DMS79 (cell line): Measurements from ENCODE around the gene CACNG7.

Experiments
- DNase-seq: peaks from one replicate; lab custom pipeline; 2025; lab: John Stamatoyannopoulos, UW

The CACNG7 gene

DNA sequence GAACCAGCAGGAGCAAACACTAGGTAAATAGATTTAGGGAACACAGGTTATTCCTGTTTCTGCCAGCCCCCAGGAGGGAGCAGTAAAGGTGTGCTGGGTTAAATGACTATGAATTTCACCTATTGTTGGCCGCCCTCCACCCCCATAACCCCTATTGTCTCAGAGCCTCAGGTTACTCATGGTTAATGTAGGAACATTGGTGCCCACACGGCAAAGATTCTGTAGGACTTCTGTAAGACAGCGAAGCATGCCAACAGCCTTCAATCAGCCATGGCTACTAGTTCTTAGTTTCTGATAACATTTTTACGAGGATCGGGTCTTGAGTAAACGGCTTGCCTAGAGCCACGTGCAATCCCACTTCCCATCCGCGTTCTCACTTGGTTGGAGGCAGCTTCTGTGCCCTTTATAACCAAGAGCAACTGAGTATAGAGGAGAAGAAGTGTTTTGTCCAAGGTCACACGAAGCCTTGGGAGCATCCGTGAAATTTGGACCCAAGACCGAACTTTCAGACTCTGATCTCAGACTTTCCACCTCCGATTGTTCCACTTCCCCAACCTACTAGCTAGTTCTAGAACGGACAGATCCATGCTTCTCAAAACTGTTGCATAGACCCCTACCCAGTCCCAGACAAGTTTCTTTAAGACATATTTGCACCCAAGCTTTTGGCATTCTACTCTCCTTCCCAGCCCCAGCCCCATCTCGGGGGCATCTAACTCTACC is 48.5 kb downstream of the CACNG7 start:
- DNase-seq = no peak

DNA sequence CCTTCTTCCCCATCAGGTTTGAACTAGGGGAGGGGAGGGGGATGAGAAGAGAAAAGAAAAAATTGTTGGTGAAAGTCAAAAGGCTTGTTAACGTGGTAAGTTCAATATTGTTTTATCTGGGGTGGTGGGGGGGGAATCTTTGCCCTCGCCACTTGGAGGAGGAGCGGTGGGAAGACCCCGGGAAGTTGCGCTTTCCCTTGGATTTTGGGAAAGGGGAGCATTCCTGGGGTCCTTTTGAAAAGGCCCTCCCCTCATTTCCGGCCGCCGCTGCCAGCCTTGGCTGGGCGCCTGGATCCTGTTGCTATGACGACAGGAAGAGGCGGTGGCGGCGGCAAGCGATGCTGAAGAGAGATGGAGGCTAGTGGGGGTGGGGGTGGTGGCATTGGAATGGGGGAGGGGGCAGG is 49.1 kb downstream of the CACNG7 start:
- DNase-seq = peak; percentile 22

DNA sequence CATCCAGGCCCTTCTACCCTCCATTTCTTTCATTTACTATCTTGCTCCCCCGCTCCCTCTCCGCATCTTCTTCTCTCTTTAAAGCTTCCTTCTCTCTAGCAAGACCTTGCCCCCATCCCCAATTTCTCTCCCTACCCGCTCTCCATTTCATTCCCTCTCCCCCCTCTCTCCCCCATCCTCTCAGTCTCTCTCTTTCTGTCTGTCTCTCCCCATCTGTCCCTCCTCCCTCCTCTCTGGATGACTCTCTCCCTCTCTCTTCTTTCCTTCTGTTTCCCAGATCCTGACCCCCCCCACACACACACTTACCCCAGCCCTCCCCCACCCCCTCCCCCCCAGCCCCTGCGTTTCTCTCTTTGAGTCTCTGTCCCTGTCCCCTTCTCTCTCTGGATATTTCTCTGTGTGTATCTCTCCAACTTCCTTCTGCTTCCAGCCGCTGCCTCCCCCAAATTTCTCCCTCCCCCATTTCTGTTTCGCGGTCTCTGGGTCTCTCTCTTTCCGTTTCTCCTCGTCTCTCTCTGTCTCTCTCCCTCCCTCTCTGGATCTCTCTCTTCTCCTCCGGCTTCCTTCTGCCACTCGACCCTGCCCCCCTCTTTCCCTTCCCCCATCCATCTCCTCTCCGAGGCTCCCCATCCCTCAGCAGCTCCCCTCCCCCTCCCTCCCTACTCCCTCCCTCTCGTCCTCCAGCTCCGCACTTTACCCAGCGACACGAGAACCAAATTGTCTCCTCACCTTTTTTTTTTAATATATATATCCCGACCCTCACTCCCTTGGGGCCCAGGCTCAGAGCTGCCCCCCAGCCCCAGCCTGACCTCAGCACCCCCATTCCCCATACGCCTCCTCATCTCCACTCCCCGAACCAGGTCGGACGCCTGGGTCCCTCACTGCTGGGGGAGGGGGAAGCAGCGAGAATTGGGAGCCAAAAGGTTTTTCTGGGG is 50.0 kb downstream of the CACNG7 start:
- DNase-seq = no peak

DNA sequence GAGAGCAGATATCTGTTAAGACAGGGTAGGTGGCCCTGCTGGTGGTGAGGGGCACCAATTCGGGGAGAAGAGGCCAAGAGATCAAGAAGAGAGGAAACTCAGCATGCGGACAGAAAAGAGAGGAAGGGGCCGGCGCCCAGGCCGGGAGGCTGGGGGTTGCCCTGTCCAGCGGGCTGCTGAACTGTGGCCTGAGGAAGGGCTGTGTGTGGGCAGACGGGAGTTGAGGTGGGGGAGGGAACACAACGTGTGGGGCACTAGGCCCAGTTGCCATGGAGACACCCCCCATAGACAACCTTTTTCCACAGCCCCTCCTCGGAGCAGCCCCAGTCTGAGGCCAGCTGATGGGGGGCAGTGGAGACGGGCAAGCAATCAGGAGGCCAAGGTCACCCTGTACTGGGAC is 51.1 kb downstream of the CACNG7 start:
- DNase-seq = no peak

DNA sequence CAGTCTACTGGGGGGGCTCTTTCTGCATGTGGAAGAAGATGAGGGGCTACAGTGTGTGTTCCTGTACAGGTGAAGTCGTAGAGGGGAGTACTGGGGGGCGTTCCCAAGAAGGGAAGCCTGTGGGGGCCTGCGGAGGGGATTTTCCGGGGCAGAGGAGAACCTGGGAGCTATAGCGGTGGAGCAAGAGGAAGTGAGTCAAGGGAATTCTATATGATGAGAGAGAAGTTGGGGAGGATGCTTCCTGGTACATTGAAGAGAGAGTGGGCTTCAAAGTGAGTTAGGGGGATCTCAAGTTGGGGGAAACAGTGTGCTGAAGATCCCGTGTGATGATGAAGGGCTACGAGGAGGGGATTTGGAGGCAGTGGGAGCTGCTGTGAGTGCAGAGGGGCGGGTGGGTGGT is 51.8 kb downstream of the CACNG7 start:
- no peak for DNase-seq

GRCh38 chr19:53961523-53962356 is 52.7 kb downstream of the CACNG7 start:
- no peak for DNase-seq

GRCh38 chr19:53962887-53963431 is 53.9 kb downstream of the CACNG7 start, which contains the start of gene CACNG8:
Gene CACNG8, plus strand, starts transcription at chr19:53962937.
- no peak for DNase-seq

GRCh38 chr19:53965091-53965490 is 56.0 kb downstream of the CACNG7 start:
- DNase-seq = no peak

DNA sequence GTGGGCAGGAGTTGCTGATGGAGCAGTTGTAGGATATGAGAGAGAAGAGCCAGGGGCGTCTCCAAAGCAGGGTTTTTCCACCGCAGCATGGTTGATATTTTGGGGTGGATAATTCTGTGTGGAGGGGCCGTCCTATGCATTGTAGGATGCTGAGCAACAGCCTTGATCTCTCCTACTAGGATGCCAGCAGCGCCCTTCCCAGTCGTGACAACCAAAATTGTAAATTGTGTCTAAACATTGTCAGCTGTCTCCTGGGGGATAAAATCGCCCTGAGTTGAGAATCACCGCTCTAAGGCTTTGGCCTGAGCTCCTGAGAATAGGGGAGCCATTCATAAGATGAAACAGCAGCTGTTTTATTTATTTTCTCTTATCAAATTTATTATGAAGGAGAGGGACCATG is 57.9 kb downstream of the CACNG7 start:
- DNase-seq = no peak

DNA sequence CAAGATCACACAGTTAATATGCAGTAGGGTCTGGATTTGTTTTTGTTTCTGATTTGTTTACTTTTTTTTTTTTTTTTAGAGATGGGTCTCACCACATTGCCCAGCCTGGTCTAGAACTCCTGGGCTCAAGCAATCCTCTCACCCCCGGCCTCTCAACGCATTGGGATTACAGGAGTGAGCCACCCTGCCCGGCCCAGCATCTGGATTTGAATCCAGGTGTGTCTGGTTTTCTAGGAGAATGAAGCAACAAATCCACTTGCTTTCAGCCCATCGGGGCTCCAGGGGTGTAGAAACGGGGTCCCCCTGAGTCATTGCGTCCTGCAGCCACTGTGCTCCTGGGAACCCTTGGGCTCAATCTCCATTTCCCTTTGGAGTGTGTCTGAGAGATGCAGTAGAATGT is 60.3 kb downstream of the CACNG7 start:
- no peak for DNase-seq

DNA sequence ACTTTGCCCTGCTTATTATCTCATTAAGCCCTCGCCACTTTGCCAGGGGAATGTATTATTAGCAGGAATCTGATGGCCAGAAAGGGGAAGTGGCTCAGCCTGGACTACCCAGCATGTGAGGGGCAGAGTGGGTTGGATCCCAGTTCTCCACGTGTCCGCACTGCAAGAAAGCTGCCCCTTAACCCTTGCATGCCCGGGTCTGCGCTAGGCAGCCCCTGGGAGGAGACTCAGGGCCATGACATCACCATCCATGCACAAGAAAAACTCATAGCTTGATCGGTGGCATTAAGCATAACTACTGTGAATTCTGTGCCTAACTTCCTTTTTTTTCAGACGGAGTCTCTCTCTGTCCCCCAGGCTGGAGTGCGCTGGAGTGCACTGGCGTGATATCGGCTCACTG is 62.6 kb downstream of the CACNG7 start:
- DNase-seq = no peak

GRCh38 chr19:53977429-53977990 is 68.4 kb downstream of the CACNG7 start:
- peak; percentile 62 for DNase-seq

GRCh38 chr19:53977991-53978731 is 69.1 kb downstream of the CACNG7 start:
- no peak for DNase-seq

- DNase-seq = no peak
Observed at GRCh38 chr19:53978975-53979801, 70.1 kb downstream of the CACNG7 start.

GRCh38 chr19:53980539-53981375 is 71.7 kb downstream of the CACNG7 start:
- no peak for DNase-seq

DNA sequence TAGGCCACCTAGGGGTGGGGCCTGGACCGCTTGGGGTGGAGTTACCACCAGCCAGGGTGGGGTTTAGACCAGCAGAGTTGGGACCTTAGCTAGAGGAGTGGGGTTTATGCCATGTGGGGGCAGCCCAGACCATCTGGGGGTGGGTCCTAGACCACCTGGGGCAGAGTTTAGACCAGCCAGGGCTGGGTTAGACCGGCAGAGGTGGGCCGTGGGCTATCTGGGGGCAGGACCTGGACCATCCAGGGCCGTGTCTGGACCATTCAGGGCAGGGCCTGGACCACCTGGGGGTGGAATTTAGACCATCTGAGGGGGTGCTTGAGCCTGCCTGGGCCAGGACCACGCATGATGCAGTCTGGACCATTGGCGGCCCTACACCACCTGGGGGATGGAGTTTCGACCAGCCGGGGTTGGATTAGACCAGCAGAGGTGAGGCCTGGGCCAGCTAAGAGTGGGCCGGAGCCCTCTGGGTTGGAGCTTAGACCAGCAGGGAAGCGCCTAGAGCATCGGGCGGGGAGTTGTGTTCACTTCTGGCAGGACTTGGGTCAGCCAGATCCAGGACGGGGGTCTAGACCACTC is 72.4 kb downstream of the CACNG7 start:
- no peak for DNase-seq

DNA sequence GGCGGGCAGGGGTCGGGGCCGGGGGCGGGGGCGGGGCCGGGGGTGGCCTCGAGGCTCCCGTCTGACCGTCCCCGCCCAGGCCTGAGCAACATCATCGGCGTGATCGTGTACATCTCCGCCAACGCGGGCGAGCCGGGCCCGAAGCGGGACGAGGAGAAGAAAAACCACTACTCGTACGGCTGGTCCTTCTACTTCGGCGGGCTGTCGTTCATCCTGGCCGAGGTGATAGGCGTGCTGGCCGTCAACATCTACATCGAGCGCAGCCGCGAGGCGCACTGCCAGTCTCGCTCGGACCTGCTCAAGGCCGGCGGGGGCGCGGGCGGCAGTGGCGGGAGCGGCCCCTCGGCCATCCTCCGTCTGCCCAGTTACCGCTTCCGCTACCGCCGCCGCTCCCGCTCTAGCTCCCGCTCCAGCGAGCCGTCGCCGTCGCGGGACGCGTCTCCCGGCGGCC is 72.9 kb downstream of the CACNG7 start:
- DNase-seq = no peak

DNA sequence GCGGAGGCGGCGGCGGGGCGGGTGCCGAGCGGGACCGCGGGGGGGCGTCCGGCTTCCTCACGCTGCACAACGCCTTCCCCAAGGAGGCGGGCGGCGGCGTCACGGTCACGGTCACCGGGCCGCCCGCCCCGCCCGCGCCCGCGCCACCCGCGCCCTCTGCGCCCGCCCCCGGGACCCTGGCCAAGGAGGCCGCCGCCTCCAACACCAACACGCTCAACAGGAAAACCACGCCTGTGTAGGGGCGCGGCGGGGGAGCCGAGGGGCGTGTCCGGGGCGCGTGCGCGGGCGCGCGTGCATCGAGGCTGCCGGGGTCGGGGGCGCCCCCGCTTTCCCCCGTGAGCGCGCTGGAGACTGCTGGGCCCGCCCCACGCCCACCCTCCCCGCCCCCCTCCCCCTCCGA is 73.5 kb downstream of the CACNG7 start:
- no peak for DNase-seq
